OCI-LY1 (cell line): Measurements from ENCODE around the gene RAB34.

Experiments used
- H2AFZ ChIP-seq: fragments of 200-600 bp; sonication (generic), shearing (Covaris generic); 2 replicates; pipeline ENCODE4 v1.6.0; 2014; ENCODE audit warnings: antibody characterized with exemption, mild to moderate bottlenecking, low read length
- H3F3A ChIP-seq: fragments of 200-600 bp; sonication (generic), shearing (Covaris generic); 2 replicates; pipeline ENCODE4 v1.6.0; 2014; ENCODE audit warnings: mild to moderate bottlenecking, antibody characterized with exemption, low read length, moderate library complexity; ENCODE audit not compliant: insufficient read depth
- H3K27ac ChIP-seq: fragments of 200-600 bp; sonication (generic); 2 replicates; pipeline ENCODE4 v1.5.1; 2014; ENCODE audit warnings: low read length, mixed run types, mild to moderate bottlenecking, low read depth; ENCODE audit not compliant: poor library complexity, severe bottlenecking
- H3K27me3 ChIP-seq: fragments of 200-600 bp; sonication (generic); 2 replicates; pipeline ENCODE4 v1.6.0; 2014; ENCODE audit warnings: antibody characterized with exemption, mild to moderate bottlenecking, low read length, moderate library complexity; ENCODE audit not compliant: insufficient read depth
- H3K36me3 ChIP-seq: fragments of 200-600 bp; sonication (generic); 2 replicates; pipeline ENCODE4 v1.6.1; 2014; ENCODE audit warnings: mild to moderate bottlenecking, antibody characterized with exemption, low read length, moderate library complexity, mixed read lengths; ENCODE audit not compliant: insufficient read depth
- H3K4me1 ChIP-seq: fragments of 200-600 bp; sonication (generic); 2 replicates; pipeline ENCODE4 v1.5.1; 2014; ENCODE audit warnings: mild to moderate bottlenecking, low read length, moderate library complexity; ENCODE audit not compliant: insufficient read depth, severe bottlenecking
- H3K4me2 ChIP-seq: fragments of 200-600 bp; sonication (generic), shearing (Covaris generic); 2 replicates; pipeline ENCODE4 v1.6.1; 2014; ENCODE audit warnings: low read length
- H3K4me3 ChIP-seq: fragments of 200-600 bp; sonication (generic); 2 replicates; pipeline ENCODE4 v1.5.1; 2014; ENCODE audit warnings: low read length, low read depth, mild to moderate bottlenecking, mixed read lengths; ENCODE audit not compliant: poor library complexity, severe bottlenecking
- H3K79me2 ChIP-seq: fragments of 200-600 bp; shearing (Covaris generic); 2 replicates; pipeline ENCODE4 v1.6.1; 2016; ENCODE audit warnings: mixed run types, low read length, mixed read lengths; ENCODE audit not compliant: insufficient read depth
- H3K9ac ChIP-seq: fragments of 200-600 bp; sonication (generic), shearing (Covaris generic); 2 replicates; pipeline ENCODE4 v1.6.1; 2014; ENCODE audit warnings: mild to moderate bottlenecking, low read length, mixed read lengths
- H3K9me2 ChIP-seq: fragments of 200-600 bp; sonication (generic), shearing (Covaris generic); 2 replicates; pipeline ENCODE4 v1.6.1; 2014; ENCODE audit warnings: low read depth, mild to moderate bottlenecking, low read length, mixed read lengths
- H3K9me3 ChIP-seq: fragments of 200-600 bp; shearing (Covaris generic); 2 replicates; pipeline ENCODE4 v1.6.1; 2014; ENCODE audit warnings: low read length, mixed read lengths
- H4K20me1 ChIP-seq: fragments of 200-600 bp; sonication (generic), shearing (Covaris generic); 2 replicates; pipeline ENCODE4 v1.6.0; 2016; ENCODE audit warnings: mild to moderate bottlenecking, low read length; ENCODE audit not compliant: insufficient read depth
- CTCF ChIP-seq: fragments of 200-600 bp; sonication (generic), shearing (Covaris generic); IDR thresholded peaks from 2 replicates; pipeline ENCODE4 v1.5.1; 2017; ENCODE audit warnings: mild to moderate bottlenecking, antibody characterized with exemption, low read length, moderate library complexity, mixed read lengths
- EZH2 ChIP-seq: fragments of 200-600 bp; sonication (generic), shearing (Covaris generic); IDR thresholded peaks from 2 replicates; pipeline ENCODE4 v1.8.0; 2017; ENCODE audit warnings: borderline replicate concordance, mixed run types, mild to moderate bottlenecking, antibody characterized with exemption, low read length, moderate library complexity, mixed read lengths

Gene RAB34

GRCh38 chr17:28705074-28705659 lies 12.5 kb downstream of the RAB34 start:
- Histone ChIP-seq H3K4me2 (no peak overlapping the region), H3K9ac (no peak overlapping the region), H3K4me1 (peaks cover 8% of the 10 kb centered on the region), H3F3A (no peaks in the 10 kb centered on the region), H3K79me2 (no peaks in the 10 kb centered on the region), H3K36me3 (peaks cover 35% of the 10 kb centered on the region), H3K27ac (no peak overlapping the region), H3K27me3 (no peaks in the 10 kb centered on the region), H4K20me1 (no peaks in the 10 kb centered on the region), H3K9me3 (no peaks in the 10 kb centered on the region), H3K9me2 (no peaks in the 10 kb centered on the region), H2AFZ (no peak overlapping the region), H3K4me3 (no peak overlapping the region)
- no peak for TF ChIP-seq CTCF
- TF ChIP-seq EZH2 = no peak

- H3K9me2 ChIP-seq = no peaks in the 10 kb centered on the region
- no peak overlapping the region for H2AFZ ChIP-seq
- H4K20me1 ChIP-seq = no peaks in the 10 kb centered on the region
- no peaks in the 10 kb centered on the region for H3K9me3 ChIP-seq
- no peaks in the 10 kb centered on the region for H3F3A ChIP-seq
- H3K27ac ChIP-seq = no peak overlapping the region
- no peaks in the 10 kb centered on the region for H3K4me1 ChIP-seq
- no peak overlapping the region for H3K4me2 ChIP-seq
- H3K4me3 ChIP-seq = no peak overlapping the region
- H3K9ac ChIP-seq = no peak overlapping the region
- no peak for TF ChIP-seq EZH2
- TF ChIP-seq CTCF = no peak
- H3K79me2 ChIP-seq = no peaks in the 10 kb centered on the region
- H3K27me3 ChIP-seq = no peaks in the 10 kb centered on the region
- peaks cover 43% of the 10 kb centered on the region for H3K36me3 ChIP-seq
These were observed 13.3 kb downstream of the RAB34 start for GRCh38 chr17:28704219-28704858.

- no peaks in the 10 kb centered on the region for H3K27me3 ChIP-seq
- no peaks in the 10 kb centered on the region for H4K20me1 ChIP-seq
- no peak overlapping the region for H3K27ac ChIP-seq
- no peak for TF ChIP-seq CTCF
- TF ChIP-seq EZH2 = no peak
- no peaks in the 10 kb centered on the region for H3K9me3 ChIP-seq
- H3K9ac ChIP-seq = no peak overlapping the region
- no peak overlapping the region for H2AFZ ChIP-seq
- no peaks in the 10 kb centered on the region for H3F3A ChIP-seq
- no peaks in the 10 kb centered on the region for H3K79me2 ChIP-seq
- H3K4me2 ChIP-seq = no peak overlapping the region
- no peaks in the 10 kb centered on the region for H3K4me1 ChIP-seq
- H3K4me3 ChIP-seq = no peak overlapping the region
- H3K9me2 ChIP-seq = no peaks in the 10 kb centered on the region
- peaks cover 49% of the 10 kb centered on the region for H3K36me3 ChIP-seq
These were observed 14.0 kb downstream of the RAB34 start for GRCh38 chr17:28703552-28704218.
